Stimulated activated CD8-positive, alpha-beta memory T cell treated with anti-CD3 and anti-CD28 coated beads, Interleukin-7, amount 100 ng/mL, for 4 hours (primary cell): Measurements from ENCODE around the gene ICAM3.
"Not testable (repeated sequence)": the region's sequence is repeated elsewhere in the genome, so short reads cannot be mapped to it uniquely, and the experiment has no call there.

Experiments
- DNase-seq, 2 donors: peaks; one replicate each; pipeline ENCODE4 v3.0.0-alpha.2; 2020; ENCODE audit warnings: low read depth in 2 of 2

The ICAM3 gene

GRCh38 chr19:10339380-10339960 is at the start of gene ICAM3:
ICAM3 (minus strand) TSS chr19:10339624; CDS start chr19:10339614, 10 bp downstream.
- DNase-seq = peak; percentile 39 to 57

- peak; percentile 63 to 69 for DNase-seq
Observed at GRCh38 chr19:10388957-10389356, 49.5 kb upstream of the ICAM3 start.

GRCh38 chr19:10384580-10384979 is 45.2 kb upstream of the ICAM3 start:
- no peak for DNase-seq

- DNase-seq = not testable (repeated sequence)
Observed at GRCh38 chr19:10383223-10383499, 43.7 kb upstream of the ICAM3 start.

- peak; percentile 92 for DNase-seq
Observed at GRCh38 chr19:10380313-10381102, 41.1 kb upstream of the ICAM3 start, which contains the start of gene TYK2. TYK2 (minus strand) TSS chr19:10380572; CDS start chr19:10378406, 2,166 bp downstream.

DNA sequence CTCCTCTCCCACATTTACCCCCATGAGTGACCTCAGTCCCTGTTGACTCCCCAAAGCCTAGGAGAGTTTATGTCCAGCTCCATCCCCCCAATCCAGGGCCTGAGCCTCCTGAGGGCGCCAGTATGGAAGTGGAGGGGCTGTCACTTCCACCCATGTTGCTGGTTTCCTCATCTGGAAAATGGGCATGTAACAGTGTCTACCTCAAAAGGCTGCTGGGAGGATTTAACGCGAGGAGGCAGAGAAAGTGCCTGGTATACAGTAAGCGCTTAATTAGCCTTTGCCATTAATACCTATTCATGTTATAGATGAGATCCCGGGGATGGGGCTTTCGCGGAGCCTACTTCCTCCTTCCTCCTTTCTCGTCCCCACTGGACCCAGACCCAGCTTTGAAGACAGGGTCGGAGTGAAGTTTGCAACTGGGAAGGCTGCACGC is 40.5 kb upstream of the ICAM3 start:
- no peak for DNase-seq

- DNase-seq = no peak
Observed at GRCh38 chr19:10378124-10378523, 38.7 kb upstream of the ICAM3 start.

GRCh38 chr19:10377140-10377640 is 37.8 kb upstream of the ICAM3 start:
- DNase-seq = not testable (repeated sequence)

GRCh38 chr19:10374931-10375330 is 35.5 kb upstream of the ICAM3 start:
- DNase-seq = no peak

DNA sequence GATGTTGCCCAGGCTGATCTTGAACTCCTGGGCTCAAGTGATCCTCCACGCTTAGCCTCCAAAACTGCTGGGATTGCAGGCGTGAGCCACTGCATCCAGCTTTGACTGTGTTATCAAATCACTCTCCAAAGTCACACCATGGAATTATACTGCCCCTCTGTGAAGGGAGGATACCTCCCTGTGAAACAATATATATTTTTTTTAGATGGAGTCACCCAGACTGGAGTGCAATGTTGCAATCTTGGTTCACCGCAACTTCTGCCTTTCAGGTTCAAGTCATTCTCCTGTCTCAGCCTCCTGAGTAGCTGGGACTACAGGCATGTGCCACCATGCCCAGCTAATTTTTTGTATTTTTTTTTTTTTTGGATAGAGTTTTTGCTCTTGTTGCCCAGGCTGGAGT is 33.3 kb upstream of the ICAM3 start:
- DNase-seq = no peak

DNA sequence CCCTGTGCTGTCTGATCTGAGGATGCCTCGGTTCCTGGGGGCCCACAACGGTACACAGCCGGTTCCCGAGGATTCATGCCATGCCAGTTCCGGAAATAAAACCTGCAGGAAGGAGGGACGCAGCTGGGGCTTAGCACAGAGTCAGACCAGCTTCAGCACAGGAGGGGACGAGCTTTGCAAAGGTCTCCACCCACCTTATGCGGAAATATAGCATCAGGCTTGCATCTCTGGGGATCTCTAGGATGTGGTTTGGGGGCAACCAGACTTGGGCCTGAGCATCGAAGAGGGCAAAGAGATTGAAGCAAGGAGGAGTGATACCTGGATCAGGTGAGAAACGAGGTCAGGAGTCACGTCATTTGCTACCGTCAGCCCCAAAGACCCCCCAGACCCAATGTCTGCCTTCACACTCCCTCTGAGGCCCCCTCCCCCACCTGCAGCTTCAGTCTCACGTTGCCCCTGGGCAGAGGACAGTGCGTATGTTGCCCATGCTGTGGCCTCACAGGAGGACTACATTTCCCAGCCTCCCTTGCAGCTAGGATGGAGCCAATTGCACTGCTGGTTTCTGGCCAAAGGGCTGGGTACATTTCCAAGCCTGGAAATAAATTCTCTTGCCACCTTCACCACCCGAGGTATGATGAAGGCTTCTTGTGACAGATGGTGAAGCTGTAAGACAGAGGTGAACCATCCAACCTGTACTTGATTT is 28.8 kb upstream of the ICAM3 start:
- DNase-seq = no peak

DNA sequence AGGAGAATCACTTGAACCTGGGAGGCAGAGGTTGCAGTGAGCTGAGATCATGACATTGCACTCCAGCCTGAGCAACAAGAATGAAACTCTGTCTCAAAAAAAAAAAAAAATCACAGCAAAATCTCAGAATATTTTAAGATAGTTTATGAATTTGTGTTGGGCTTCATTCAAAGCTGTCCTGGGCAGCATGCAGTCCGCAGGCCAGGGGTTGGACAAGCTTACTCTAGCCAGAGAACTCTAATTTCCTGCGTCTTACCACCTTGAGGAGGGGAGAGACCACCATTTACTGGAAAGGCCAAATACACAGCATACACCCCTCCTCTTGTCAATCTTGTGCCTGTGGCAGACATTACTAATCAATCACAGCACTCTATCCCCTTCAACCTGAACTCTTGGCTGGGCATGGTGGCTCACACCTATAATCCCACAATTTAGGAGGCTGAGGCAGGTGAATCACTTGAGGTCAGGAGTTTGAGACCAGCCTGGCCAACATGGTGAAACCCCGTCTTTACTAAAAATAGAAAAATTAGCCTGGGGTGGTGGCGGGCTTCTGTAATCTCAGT is 27.6 kb upstream of the ICAM3 start:
- not testable (repeated sequence) for DNase-seq

- DNase-seq = no peak
Observed at GRCh38 chr19:10365518-10365917, 26.1 kb upstream of the ICAM3 start.

DNA sequence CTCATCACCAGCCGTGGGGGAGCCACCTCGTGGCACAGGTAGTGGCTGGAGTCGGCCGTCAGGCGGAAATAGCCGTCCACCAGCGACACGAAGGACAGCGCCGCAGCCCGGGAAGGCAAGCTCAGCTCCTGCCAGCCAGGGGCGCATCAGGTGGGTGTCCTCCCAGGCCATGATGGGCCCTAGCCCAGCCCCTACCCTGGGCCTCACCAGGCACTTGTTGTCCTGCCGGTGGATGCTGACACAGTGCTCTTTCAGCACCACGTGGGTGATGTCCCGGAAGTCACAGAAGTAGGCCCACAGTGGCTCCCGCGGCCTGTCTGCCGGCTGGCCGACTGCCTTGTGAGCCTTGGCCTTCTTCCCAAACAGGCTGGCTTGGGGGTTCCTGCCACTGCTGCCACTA is 25.2 kb upstream of the ICAM3 start:
- DNase-seq = no peak

DNA sequence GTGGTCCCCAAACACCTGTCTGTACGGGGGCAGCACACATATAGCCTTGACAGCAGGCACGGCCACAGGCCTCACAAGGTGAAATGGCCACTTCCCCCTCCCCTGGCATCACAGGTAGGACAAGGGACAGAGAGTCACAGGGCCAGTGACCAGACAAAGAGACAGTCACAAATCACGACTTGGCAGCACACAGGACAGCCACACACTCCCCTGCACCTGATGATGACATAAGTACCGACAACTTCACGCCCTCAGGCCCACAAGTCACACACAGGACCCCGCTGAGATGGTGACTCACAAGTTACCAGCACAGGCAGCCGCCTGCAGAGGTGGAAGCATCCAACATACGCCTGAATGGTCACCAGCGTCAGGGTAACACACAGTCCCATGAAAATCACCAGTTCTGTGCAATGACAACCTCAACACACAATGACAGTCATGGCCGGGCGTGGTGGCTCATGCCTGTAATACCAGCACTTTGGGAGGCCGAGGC is 24.4 kb upstream of the ICAM3 start:
- DNase-seq = no peak

DNA sequence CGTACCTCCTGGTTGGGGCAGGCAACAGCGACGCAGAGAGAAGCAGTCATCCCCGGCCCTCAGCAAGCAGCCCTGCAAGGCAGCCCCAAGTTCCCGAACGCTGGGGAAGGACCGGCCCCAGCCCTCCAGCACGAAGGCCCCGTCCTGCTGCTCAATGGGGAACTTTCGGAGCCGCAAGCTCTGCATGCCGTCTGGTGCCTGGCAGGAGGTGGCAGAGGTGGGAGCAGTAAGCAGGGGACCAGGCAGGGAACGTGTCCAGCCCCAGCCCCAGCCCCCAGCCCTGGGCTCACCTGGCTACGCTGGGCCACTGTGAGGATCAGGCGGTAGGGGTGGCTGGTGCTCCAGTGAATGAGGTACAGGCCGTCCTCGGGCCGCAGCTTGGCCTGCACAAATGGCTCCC is 22.8 kb upstream of the ICAM3 start:
- no peak for DNase-seq

GRCh38 chr19:10361569-10362011 is 22.2 kb upstream of the ICAM3 start:
- DNase-seq = no peak

- DNase-seq = no peak
Observed at GRCh38 chr19:10356431-10356830, 17.0 kb upstream of the ICAM3 start.

DNA sequence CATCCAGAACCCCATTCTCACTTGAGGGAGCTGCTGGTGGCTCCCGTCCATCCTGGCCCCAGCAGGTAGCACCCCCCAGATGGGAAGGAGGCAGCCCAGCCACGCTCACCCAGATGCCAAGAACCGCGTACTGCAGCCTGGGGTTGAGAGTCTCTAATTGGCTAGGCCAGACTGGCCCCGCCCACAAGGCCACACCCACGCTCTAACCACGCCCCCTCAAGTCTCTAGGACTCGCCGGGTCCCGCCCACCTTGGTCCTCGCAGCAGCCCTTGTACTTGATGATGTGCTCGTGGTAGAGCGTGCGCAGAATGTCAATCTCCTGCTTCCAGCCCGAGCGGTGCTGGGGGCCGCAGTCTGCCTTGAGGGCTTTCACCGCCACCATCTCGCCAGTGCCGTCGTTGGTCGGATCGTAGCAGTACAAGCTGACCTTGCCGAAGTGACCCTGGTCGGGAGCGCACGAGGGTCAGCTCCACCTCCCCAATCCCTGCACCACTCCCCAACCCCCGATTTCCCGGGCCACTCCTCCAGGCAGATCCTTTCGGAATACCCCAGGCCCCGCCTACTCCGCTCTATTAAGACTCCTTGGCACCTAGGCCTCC is 14.5 kb upstream of the ICAM3 start:
- no peak for DNase-seq

- no peak for DNase-seq
Observed at GRCh38 chr19:10352764-10353671, 13.6 kb upstream of the ICAM3 start.

- DNase-seq = no peak
Observed at GRCh38 chr19:10346509-10346908, 7.1 kb upstream of the ICAM3 start.
